Measurements from ENCODE around the gene KBTBD12. TPM values are rescaled to one million over a fixed set of nuclear protein-coding genes. Genes with fewer than 3 reads are reported as not detected.
"Not testable (repeated sequence)": the region's sequence is repeated elsewhere in the genome, so short reads cannot be mapped to it uniquely, and the experiment has no call there.

Gene KBTBD12
- total and polyA plus RNA-seq, 2 donors (not counting 3 experiments of a cell fraction or from before 2014, with no cell fraction given), result not detected

DNA sequence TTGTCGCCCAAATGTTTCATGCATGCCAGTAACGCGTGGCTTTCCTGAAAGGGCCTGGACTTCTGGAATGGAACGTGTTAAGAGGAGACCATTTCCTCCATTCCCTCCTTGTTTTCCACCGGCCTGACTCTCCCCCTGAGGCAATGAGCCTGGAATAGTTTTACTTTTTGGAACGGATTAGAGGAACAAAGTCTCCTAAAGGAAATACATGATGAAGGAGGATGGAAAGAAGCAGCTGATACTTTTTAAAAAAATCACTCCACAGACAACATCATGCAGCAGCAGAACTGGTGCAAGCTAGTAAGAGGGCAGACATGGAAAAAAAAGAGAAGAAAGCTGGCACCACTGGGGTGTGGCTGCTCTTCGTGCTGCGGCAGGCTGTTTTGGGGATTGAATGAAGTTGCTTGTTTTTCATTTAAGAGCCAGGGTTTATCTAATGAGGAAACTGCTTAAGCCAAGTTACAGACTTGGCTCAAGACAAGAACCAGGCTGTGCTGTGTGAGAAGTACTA is 3.6 kb upstream of the KBTBD12 start:
- DNase-seq (ENCODE audit: low read depth, low spot score) (no peak), FAIRE-seq (no peak)
- Histone ChIP-seq H3K9me1 (replicated peaks; ENCODE audit: control insufficient read depth, extremely low read depth, insufficient read depth, low read length) (no peaks in the 10 kb centered on the region), H4K20me1 (replicated peaks; ENCODE audit: control insufficient read depth, extremely low read depth, insufficient read depth, low read length) (no peaks in the 10 kb centered on the region), H3K9ac (replicated peaks; ENCODE audit: extremely low read depth, insufficient read depth, low read length) (no peak overlapping the region), H3K27ac (ENCODE audit: insufficient read depth, low read depth, low read length) (no peak overlapping the region), H3K79me2 (ENCODE audit: control insufficient read depth, insufficient read depth, low read length) (no peaks in the 10 kb centered on the region), H3K9me3 (replicated peaks; ENCODE audit: control insufficient read depth, insufficient read depth, low read length) (no peaks in the 10 kb centered on the region), H3K4me3 (replicated peaks in 1 of 3; ENCODE audit: insufficient read depth in 1 of 3, low read depth in 1 of 3, low read length in 3 of 3) (no peak overlapping the region), H3K27me3 (ENCODE audit: control insufficient read depth in 2 of 2, insufficient read depth in 2 of 2, low read length in 2 of 2) (peaks cover 30 to 44% of the 10 kb centered on the region in 2 experiments), H2AFZ (ENCODE audit: low read depth, low read length) (no peak overlapping the region), H3K4me2 (ENCODE audit: insufficient read depth, low read length) (no peak overlapping the region), H3K4me1 (ENCODE audit: control insufficient read depth, extremely low read depth, insufficient read depth, low read length) (no peaks in the 10 kb centered on the region), H3K36me3 (ENCODE audit: control insufficient read depth in 2 of 2, extremely low read depth in 1 of 2, insufficient read depth in 2 of 2, low read length in 2 of 2) (no peaks in the 10 kb centered on the region)
- BruUV-seq (replicated peaks), result no TSS peak
- POLR2A ChIA-PET, result no interaction called here
- dilution Hi-C loops (cut with MboI; ENCODE audit: extremely low pct_ligation_motif_present, low sequenced_read_pairs) (no loop called here), intact Hi-C loops (cut with micrococcal nuclease) (no loop called here)
- CTCF ChIA-PET, result no interaction called here
- TF ChIP-seq GATA2 (IDR thresholded peaks at IDR 0.05; ENCODE audit: insufficient read depth, insufficient read length, low read depth, low read length) (no peak), MYC (IDR thresholded peaks at IDR 0.05; ENCODE audit: low read depth, low read length) (no peak), EZH2 (IDR thresholded peaks at IDR 0.05; ENCODE audit: borderline replicate concordance, low read depth, low read length, severe bottlenecking) (no peak), POLR2A (IDR thresholded peaks at IDR 0.05; ENCODE audit: low read depth, low read length) (no peak), POLR2AphosphoS5 (IDR thresholded peaks at IDR 0.05; ENCODE audit: insufficient read depth, low read depth, low read length) (no peak), FOS (IDR thresholded peaks at IDR 0.05; ENCODE audit: borderline replicate concordance, insufficient read depth, low read length) (no peak), JUN (IDR thresholded peaks at IDR 0.05; ENCODE audit: borderline replicate concordance, insufficient read depth, insufficient read length, low read depth) (no peak)
- TF ChIP-seq, protein P1, sequence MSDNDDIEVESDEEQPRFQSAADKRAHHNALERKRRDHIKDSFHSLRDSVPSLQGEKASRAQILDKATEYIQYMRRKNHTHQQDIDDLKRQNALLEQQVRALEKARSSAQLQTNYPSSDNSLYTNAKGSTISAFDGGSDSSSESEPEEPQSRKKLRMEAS (IDR thresholded peaks at IDR 0.05; ENCODE audit: insufficient read depth, insufficient read length), result no peak
- TF ChIP-seq, protein P2, sequence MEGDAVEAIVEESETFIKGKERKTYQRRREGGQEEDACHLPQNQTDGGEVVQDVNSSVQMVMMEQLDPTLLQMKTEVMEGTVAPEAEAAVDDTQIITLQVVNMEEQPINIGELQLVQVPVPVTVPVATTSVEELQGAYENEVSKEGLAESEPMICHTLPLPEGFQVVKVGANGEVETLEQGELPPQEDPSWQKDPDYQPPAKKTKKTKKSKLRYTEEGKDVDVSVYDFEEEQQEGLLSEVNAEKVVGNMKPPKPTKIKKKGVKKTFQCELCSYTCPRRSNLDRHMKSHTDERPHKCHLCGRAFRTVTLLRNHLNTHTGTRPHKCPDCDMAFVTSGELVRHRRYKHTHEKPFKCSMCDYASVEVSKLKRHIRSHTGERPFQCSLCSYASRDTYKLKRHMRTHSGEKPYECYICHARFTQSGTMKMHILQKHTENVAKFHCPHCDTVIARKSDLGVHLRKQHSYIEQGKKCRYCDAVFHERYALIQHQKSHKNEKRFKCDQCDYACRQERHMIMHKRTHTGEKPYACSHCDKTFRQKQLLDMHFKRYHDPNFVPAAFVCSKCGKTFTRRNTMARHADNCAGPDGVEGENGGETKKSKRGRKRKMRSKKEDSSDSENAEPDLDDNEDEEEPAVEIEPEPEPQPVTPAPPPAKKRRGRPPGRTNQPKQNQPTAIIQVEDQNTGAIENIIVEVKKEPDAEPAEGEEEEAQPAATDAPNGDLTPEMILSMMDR (IDR thresholded peaks at IDR 0.05; ENCODE audit: extremely low read depth in 1 of 2, insufficient read depth in 1 of 2, low read depth in 1 of 2, low read length in 2 of 2), result no peak

DNA sequence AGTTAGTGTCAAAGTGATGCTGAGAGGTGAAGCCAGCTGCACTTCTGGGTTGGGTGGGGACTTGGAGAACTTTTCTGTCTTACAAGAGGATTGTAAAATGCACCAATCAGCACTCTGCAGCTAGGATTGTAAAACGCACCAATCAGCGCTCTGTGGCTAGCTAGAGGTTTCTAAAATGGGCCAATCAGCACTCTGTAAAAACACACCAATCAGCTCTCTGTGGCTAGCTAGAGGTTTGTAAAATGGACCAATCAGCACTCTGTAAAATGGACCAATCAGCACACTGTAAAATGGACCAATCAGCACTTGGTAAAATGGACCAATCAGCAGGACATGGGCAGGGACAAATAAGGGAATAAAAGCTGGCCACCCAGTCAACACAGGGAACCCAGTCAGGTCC is 1.2 kb upstream of the KBTBD12 start:
- H3K9me3 ChIP-seq (replicated peaks; ENCODE audit: control insufficient read depth, insufficient read depth, low read length); H3K4me2 ChIP-seq (ENCODE audit: insufficient read depth, low read length); H4K20me1 ChIP-seq (replicated peaks; ENCODE audit: control insufficient read depth, extremely low read depth, insufficient read depth, low read length); H2AFZ ChIP-seq (ENCODE audit: low read depth, low read length); DNase-seq (ENCODE audit: low read depth, low spot score); H3K4me3 ChIP-seq (replicated peaks in 1 of 3; ENCODE audit: insufficient read depth in 1 of 3, low read depth in 1 of 3, low read length in 3 of 3); intact Hi-C loops (cut with micrococcal nuclease); POLR2A ChIA-PET; BruUV-seq (replicated peaks); H3K27ac ChIP-seq (ENCODE audit: insufficient read depth, low read depth, low read length); H3K36me3 ChIP-seq (ENCODE audit: control insufficient read depth in 2 of 2, extremely low read depth in 1 of 2, insufficient read depth in 2 of 2, low read length in 2 of 2); H3K9ac ChIP-seq (replicated peaks; ENCODE audit: extremely low read depth, insufficient read depth, low read length); dilution Hi-C loops (cut with MboI; ENCODE audit: extremely low pct_ligation_motif_present, low sequenced_read_pairs); FAIRE-seq; H3K9me1 ChIP-seq (replicated peaks; ENCODE audit: control insufficient read depth, extremely low read depth, insufficient read depth, low read length); H3K79me2 ChIP-seq (ENCODE audit: control insufficient read depth, insufficient read depth, low read length); H3K4me1 ChIP-seq (ENCODE audit: control insufficient read depth, extremely low read depth, insufficient read depth, low read length): not testable (repeated sequence)
- peaks cover 37 to 50% of the 10 kb centered on the region in 2 experiments for H3K27me3 ChIP-seq (ENCODE audit: control insufficient read depth in 2 of 2, insufficient read depth in 2 of 2, low read length in 2 of 2)
- CTCF ChIA-PET, result interaction anchor here (0.8 to 1.5 kb wide), 2 partner anchors 25 to 123 kb away, joined by 3 read pairs; no protein-coding TSS in a partner anchor
